B cell (primary cell): ENCODE measurements around the gene RORC. TPM values are rescaled to one million over a fixed set of nuclear protein-coding genes. Genes with fewer than 3 reads are reported as not detected.

Experiments
- ATAC-seq: fragments of 200-7000 bp; cut with Tn5 transposase; one replicate; pipeline ENCODE4 v1.10.0; 2021; ENCODE audit warnings: low read depth, mild to moderate bottlenecking, moderate number of reproducible peaks, moderate library complexity
- CTCF ChIA-PET: fragments of 350-600 bp; sonication (Branson Sonifier 250); formaldehyde crosslinking; loops from one replicate; lab custom pipeline; 2021; ENCODE audit warnings: antibody characterized with exemption, inconsistent platforms; lab: Charles Lee
- POLR2A ChIA-PET: fragments of 350-600 bp; sonication (Branson Sonifier 250); formaldehyde crosslinking; loops from one replicate; lab custom pipeline; 2021; ENCODE audit warnings: antibody characterized with exemption; lab: Charles Lee
- DNase-seq: peaks from one replicate; pipeline ENCODE4 v3.0.0; 2013
- H2AFZ ChIP-seq: 2 replicates; pipeline ENCODE4 v1.6.1; 2012; ENCODE audit warnings: mild to moderate bottlenecking, low read depth, low read length; ENCODE audit not compliant: insufficient read depth, poor library complexity, severe bottlenecking
- H3K27ac ChIP-seq, 2 donors: 1 replicate in 1 of 2; 2 replicates in 1 of 2; pipeline ENCODE4 v1.5.1; 2012 to 2013; ENCODE audit warnings: low read length in 2 of 2, mild to moderate bottlenecking in 2 of 2, moderate library complexity in 1 of 2
- H3K27me3 ChIP-seq, 4 experiments: fragments of 200-600 bp in 1 of 4; sonication (generic) in 1 of 4; replicated peaks in 1 of 4; 1 replicate in 2 of 4; 2 replicates in 2 of 4; pipeline versions ENCODE4 v1.6.1 to v1.7.0; 2013 to 2016; ENCODE audit warnings: low read length in 3 of 4, mild to moderate bottlenecking in 2 of 4, mixed read lengths in 1 of 4, moderate library complexity in 1 of 4; ENCODE audit not compliant: insufficient read depth in 4 of 4, control insufficient read depth in 3 of 4; ENCODE audit errors: control extremely low read depth in 1 of 4
- H3K36me3 ChIP-seq, 2 experiments: replicated peaks in 1 of 2; 1 replicate in 1 of 2; 2 replicates in 1 of 2; pipeline versions ENCODE4 v1.6.1 to v1.7.1; 2013; ENCODE audit warnings: low read length in 1 of 2; ENCODE audit not compliant: insufficient read depth in 2 of 2, control insufficient read depth in 1 of 2; ENCODE audit errors: control extremely low read depth in 1 of 2, extremely low read depth in 1 of 2
- H3K4me1 ChIP-seq, 2 donors: fragments of 200-600 bp in 1 of 2; sonication (generic) in 1 of 2; 1 replicate in 1 of 2; 2 replicates in 1 of 2; pipeline versions ENCODE4 v1.5.1 to v1.6.1; 2013 to 2017; ENCODE audit warnings: low read length in 2 of 2; ENCODE audit not compliant: control insufficient read depth in 2 of 2, insufficient read depth in 2 of 2
- H3K4me2 ChIP-seq: replicated peaks from 2 replicates; pipeline ENCODE3; 2012; ENCODE audit warnings: mild to moderate bottlenecking, low read depth, low read length; ENCODE audit not compliant: poor library complexity, severe bottlenecking
- H3K4me3 ChIP-seq, 5 experiments: fragments of 200-600 bp in 1 of 5; sonication (generic) in 1 of 5; 1 replicate in 3 of 5; 2 replicates in 2 of 5; pipeline versions ENCODE4 v1.5.1 to v1.7.0; 2011 to 2016; ENCODE audit warnings: low read length in 4 of 5, mild to moderate bottlenecking in 4 of 5, low read depth in 2 of 5, control low read depth in 1 of 5, moderate library complexity in 1 of 5; ENCODE audit not compliant: insufficient read depth in 1 of 5; ENCODE audit errors: control extremely low read depth in 1 of 5, extremely low read depth in 1 of 5
- H3K79me2 ChIP-seq: fragments of 200-600 bp; sonication (generic); one replicate; pipeline ENCODE4 v1.6.0; 2016; ENCODE audit warnings: low read length; ENCODE audit not compliant: control insufficient read depth, insufficient read depth
- H3K9ac ChIP-seq: fragments of 200-600 bp; sonication (generic); 2 replicates; pipeline ENCODE4 v1.6.1; 2017; ENCODE audit warnings: mild to moderate bottlenecking, low read length, moderate library complexity
- H3K9me3 ChIP-seq, 3 donors: one replicate each; pipeline versions ENCODE4 v1.6.1 to v1.7.1; 2013; ENCODE audit warnings: low read length in 2 of 3; ENCODE audit not compliant: control insufficient read depth in 2 of 3, insufficient read depth in 1 of 3; ENCODE audit errors: control extremely low read depth in 1 of 3
- H4K20me1 ChIP-seq: 2 replicates; pipeline ENCODE4 v1.6.0; 2012; ENCODE audit warnings: mild to moderate bottlenecking, low read length; ENCODE audit not compliant: insufficient read depth, control insufficient read depth, poor library complexity, severe bottlenecking
- H3K27ac Mint-ChIP-seq: one replicate; pipeline ENCODE4 v1.8.0; 2021; ENCODE audit warnings: mixed read lengths
- H3K27me3 Mint-ChIP-seq: one replicate; pipeline ENCODE4 v1.8.0; 2021; ENCODE audit warnings: mixed read lengths
- H3K4me1 Mint-ChIP-seq: one replicate; pipeline ENCODE4 v1.8.0; 2021; ENCODE audit warnings: mixed read lengths
- H3K4me3 Mint-ChIP-seq: one replicate; pipeline ENCODE4 v1.8.0; 2021; ENCODE audit warnings: mixed read lengths
- H3K9me3 Mint-ChIP-seq: one replicate; pipeline ENCODE4 v1.8.0; 2022; ENCODE audit warnings: mixed read lengths; ENCODE audit not compliant: insufficient read depth
- CTCF ChIP-seq: fragments of 200-600 bp; IDR thresholded peaks from one replicate; pipeline ENCODE4 v1.8.0; 2022; ENCODE audit warnings: antibody characterized with exemption, mild to moderate bottlenecking
- EZH2 ChIP-seq: IDR thresholded peaks from 2 replicates; pipeline ENCODE4 v1.6.1; 2012; ENCODE audit warnings: borderline replicate concordance, low read depth, mild to moderate bottlenecking, moderate library complexity, low read length; ENCODE audit not compliant: insufficient read depth, poor library complexity, severe bottlenecking
- WGBS: methylation state at CpG from one replicate; pipeline ENCODE4 v1.1.5; 2013; ENCODE audit warnings: missing lambda C conversion rate; ENCODE audit not compliant: insufficient coverage; 5-methylcytosine and 5-hydroxymethylcytosine counted together
- intact Hi-C: fragments of 100-400 bp; cut with micrococcal nuclease; formaldehyde crosslinking; loops from one replicate; pipeline ENCODE4 v1.10.0; 2022
- polyA plus RNA-seq: library from polyadenylated mRNA; depleted of rRNA; stranded (reverse); fragments of >200 nt; gene quantifications from 2 replicates; pipeline ENCODE4 v1.2.3, GENCODE V29; 2012
- total RNA-seq, 2 donors: library from RNA; stranded (reverse); fragments of 120-200 nt in 1 of 2; gene quantifications; 1 replicate in 1 of 2; 2 replicates in 1 of 2; pipeline versions ENCODE4 v1.2.3 to v1.2.4, GENCODE V29; 2013 to 2022

The RORC gene
- total and polyA plus RNA-seq, 2 donors (not counting 1 experiment from before 2014, with no cell fraction given) = 0.15 TPM; not detected in 1

DNA sequence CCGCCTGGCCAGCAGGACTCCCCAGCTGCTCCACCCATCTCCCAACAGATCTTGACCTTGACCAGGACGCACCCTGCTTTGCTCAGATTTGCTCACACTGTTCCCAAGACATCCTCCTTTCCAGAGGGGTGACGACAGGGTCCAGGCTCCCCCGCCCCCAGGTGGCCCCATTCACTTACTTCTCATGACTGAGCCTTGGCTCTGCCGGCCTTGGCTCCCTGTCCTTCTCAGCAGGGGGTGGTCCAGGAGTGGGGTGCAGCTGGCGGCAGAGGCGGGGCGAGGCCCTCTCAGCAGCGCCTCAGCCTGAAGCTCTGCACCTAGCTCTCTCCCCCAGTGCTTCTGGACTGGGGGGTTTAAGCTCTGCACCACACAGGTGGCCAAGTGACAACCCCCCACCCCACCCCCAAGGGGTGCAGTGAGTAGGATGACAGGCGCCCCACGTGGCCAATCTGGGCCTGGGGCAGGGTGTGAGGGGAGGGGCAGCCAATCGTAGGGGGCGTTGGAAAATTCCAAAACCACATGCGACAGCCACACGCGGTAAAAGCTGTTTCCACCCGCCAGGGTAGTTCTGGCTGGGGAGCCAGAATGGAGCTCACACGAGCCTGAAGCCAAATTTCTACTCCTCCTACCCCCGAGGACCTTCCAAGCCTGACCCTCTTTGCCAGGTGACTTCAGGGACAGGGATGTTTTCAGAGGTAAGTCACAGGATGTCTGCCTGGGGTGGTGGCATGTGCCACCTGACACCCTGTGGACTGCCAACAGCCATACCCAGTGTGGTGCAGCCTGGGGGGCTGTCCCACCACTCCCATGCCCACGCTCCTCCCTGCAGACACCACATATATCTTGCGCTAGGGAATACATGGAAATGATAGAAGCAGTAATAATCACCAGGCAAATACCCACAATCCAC lies 5.6 kb downstream of the RORC start:
- no peaks in the 10 kb centered on the region for H3K9me3 ChIP-seq
- no peak overlapping the region for H3K4me3 Mint-ChIP-seq

More for the DNA sequence above, 5.6 kb downstream of the RORC start:
- DNase-seq = no peak
- Mint-ChIP-seq H3K4me1 (peaks cover 12% of the 10 kb centered on the region), H3K9me3 (no peaks in the 10 kb centered on the region), H3K27me3 (peaks cover 30% of the 10 kb centered on the region), H3K27ac (no peak overlapping the region)
- no peak overlapping the region for H3K9ac ChIP-seq
- H4K20me1 ChIP-seq = no peaks in the 10 kb centered on the region
- 69% methylated on average over 15 of the region's 21 CpGs for WGBS
- H2AFZ ChIP-seq = no peak overlapping the region
- ChIA-PET POLR2A (no interaction called here), CTCF (no interaction called here)
- peaks cover 7 to 13% of the 10 kb centered on the region in 2 donors for H3K4me1 ChIP-seq
- intact Hi-C loops = no loop called here
- H3K36me3 ChIP-seq = no peaks in the 10 kb centered on the region
- no peaks in the 10 kb centered on the region for H3K79me2 ChIP-seq
- TF ChIP-seq CTCF = no peak
- no peak for TF ChIP-seq EZH2
- H3K4me3 ChIP-seq = no peak overlapping the region
- H3K27me3 ChIP-seq = peaks cover 0 to 27% (median 3%) of the 10 kb centered on the region in 4 experiments
- H3K27ac ChIP-seq = no peak overlapping the region
- no peak overlapping the region for H3K4me2 ChIP-seq
- ATAC-seq = no peak
